HG03571 (cell line): Measurements from ENCODE around the gene FAHD1.
"Not testable (repeated sequence)": the region's sequence is repeated elsewhere in the genome, so short reads cannot be mapped to it uniquely, and the experiment has no call there.

Experiments used
- ATAC-seq: cut with Tn5 transposase; IDR thresholded peaks from one replicate; pipeline ENCODE4 v1.9.1; 2021; ENCODE audit not compliant: unreplicated experiment

The FAHD1 gene

GRCh38 chr16:1834096-1834495, 7.1 kb downstream of the FAHD1 start:
- no peak for ATAC-seq

DNA sequence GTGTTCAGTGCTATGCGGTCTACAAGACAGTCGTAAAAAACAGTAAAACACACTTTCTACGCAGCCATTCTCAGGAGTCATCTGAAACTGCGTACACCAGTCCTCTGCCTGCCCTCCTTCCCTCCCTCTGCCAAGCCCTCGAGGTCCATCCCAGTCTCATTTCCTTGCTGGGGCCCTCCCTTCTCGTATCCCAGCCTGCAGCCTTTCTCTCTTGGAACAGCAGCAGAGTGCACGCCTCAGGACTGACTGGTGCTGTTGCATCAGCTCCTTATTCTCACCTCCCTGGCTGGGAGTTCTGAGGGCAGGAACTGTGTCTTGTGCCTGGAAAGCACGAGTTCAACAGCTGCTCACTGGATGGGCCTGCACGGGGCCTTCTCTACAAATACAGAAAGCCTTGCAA, 12.5 kb downstream of the FAHD1 start:
- ATAC-seq, result no peak

- ATAC-seq, result no peak
Measured at GRCh38 chr16:1845985-1846384, 19.0 kb downstream of the FAHD1 start.

GRCh38 chr16:1846416-1846815, 19.4 kb downstream of the FAHD1 start:
- no peak for ATAC-seq

GRCh38 chr16:1850981-1851380, 24.0 kb downstream of the FAHD1 start:
- no peak for ATAC-seq

DNA sequence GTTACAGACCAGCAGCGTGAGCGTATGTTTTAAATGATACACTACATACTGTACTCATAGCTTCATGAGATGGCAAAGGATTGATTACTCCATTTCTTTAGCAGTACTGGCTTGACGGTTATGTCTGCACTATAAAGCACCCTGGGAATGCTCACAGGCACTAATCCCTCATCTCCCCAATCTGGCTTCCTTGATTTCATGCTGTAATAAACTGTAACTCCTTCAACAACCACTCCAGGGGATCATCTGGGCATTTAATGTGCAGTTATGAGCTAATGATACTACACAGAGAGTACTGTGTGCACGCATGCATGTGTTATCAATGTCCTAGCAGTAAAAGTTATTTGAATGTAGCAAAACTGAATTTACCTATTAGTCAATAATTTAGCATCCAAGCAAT, 24.8 kb downstream of the FAHD1 start:
- no peak for ATAC-seq

- no peak for ATAC-seq
Measured at GRCh38 chr16:1857433-1858097, 30.6 kb downstream of the FAHD1 start.

DNA sequence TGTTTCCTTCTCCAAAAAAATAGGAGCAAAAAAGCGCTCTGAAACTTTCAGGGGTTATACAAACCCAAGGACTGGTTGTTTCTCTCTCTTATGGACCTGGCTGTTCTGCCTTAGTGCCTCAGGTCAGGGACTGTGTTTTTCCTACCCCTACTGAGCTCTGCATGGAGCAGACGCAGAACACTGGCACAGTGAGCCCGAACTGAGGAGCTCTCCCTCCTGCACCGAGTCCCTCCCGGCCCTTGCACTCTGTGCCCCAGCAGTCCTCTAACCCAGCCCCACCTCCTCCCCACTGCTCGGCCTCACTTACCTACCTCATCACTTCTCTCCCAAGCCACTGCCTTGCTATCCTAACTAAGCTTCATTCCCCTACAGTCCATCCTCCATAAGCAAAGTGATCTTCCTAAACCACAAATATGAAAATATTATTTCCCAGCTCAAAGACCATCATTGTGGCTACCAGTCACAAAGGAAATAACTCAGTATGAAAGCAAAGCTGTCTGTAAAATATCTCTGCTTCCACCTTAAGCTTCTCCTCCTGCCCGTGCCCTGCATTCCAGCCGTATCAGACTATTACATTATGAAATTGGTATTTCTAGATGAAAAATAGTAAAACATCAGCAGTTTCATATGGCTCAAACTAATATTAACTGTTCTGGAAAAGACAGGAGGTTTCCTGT, 31.3 kb downstream of the FAHD1 start:
- ATAC-seq, result no peak

GRCh38 chr16:1859650-1860049, 32.6 kb downstream of the FAHD1 start:
- ATAC-seq, result no peak

GRCh38 chr16:1861730-1862129, 34.7 kb downstream of the FAHD1 start:
- ATAC-seq, result no peak

DNA sequence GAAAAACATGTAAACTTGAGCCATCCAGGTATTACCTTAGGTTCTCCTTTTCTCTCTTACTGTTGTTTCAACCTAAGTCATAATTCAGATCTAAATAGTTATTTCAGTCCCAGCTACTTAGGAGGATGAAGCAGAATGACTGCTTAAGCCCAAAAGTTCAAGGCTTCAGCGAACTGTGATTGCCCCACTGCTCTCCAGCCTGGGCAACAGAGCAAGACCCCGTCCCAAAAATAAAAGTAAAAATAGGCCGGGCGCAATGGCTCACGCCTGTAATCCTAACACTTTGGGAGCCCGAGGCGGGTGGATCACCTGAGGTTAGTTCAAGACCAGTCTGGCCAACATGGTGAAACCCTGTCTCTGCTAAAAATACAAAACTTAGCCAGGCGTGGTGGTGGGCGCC, 35.4 kb downstream of the FAHD1 start:
- no peak for ATAC-seq

DNA sequence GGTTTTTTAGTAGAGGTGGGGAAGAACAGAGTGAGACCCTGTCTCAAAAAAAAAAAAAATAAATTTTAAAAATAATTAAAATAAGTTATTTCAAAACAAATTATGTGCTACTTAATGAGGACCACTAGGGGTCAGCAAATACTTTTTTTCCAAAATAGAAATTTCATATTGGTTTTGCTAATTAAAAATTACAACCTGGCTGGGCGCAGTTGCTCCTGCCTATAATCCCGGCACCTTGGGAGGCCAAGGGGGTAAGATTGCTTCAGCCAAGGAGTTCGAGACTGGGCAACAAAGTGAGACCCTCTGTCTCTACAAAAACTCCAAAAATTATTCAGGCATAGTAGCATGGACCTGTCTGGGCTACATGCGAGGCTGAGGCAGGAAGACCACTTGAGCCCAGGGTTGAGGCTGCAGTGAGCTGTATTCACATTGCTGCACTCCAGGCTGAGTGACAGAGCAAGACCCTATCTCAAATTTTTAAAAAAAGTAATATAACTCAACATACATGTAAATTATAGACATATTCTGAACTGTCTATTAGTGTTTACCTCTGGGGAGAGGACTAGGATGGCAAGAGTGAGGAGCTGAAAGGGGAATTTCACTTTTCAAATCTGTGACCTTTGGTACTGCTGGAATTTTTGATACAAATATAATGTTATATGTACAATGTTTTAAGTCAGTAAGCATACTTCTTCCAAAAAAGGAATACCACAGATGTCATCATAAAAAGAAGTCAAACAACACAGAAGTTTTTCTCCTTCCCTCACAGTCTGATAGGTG, 36.9 kb downstream of the FAHD1 start:
- no peak for ATAC-seq

DNA sequence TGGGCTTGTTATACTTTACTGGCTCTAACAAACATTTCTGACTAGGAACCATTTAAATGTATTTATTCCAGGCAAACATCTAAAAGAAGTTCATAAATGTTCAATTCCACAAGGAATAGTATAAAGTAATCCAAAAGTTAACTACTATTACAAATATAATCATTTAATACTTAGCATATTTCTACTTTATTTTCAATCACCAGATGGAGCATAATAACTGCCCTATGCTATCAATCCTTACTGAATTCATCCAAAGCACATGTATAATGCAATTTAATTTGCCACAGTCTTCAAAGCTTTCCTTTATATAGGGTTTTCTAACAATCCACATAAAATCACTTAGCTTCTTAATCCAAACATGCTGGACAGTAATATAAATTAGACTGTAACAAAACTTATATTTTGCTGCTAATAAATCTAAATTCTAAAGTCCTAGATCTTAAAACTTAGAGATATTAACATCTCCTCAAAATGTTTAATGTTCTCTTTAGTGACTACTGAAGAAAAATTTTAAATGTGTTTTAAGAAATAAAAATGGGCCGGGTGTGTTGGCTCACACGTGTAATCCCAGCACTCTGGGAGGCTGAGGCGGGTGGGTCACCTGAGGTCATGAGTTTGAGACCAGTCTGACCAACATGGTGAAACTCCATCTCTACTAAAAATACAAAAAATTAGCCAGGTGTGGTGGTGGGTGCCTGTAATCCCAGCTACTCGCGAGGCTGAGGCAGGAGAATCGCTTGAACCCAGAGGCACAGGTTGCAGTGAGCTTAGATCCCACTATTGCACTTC, 39.1 kb downstream of the FAHD1 start:
- ATAC-seq, result no peak

GRCh38 chr16:1870365-1871082, 43.5 kb downstream of the FAHD1 start:
- ATAC-seq, result no peak

DNA sequence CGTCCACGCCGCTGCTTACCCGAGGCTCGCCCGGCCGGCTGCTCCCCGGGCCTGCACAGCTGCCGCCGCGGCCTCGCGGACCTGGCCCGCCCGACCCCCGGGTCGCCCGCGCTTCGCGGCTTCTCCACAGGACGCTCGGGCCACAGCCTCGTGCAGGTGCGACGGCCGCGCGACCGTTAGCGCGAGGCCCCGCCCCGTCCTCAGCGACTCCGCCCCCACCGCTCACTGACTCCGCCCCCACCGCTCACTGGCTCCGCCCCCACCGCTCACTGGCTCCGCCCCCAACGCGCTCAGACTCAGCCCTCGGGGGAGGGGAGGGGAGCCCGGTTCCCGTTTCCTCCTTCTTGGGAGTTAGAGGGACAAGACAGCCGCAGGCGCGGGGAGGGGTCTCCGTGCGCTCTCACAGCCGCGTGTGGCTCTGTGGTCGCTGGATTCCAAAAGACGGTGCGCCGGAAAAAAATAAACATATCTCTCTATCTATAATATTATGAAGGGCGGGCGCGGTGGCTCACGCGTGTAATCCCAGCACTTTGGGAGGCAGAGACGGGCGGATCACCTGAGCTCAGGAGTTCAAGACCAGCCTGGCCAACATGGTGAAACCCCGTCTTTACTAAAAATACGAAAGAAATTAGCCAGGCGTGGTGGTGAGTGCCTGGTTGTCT, 45.1 kb downstream of the FAHD1 start, which contains the start of gene MEIOB:
TSS of gene MEIOB (minus strand) at position 191 of the 662 bp plus-strand sequence. CDS start 3,989 bp downstream, outside the sequence.
- no peak for ATAC-seq

GRCh38 chr16:1874854-1875253, 47.8 kb downstream of the FAHD1 start:
- no peak for ATAC-seq

- ATAC-seq, result not testable (repeated sequence)
Measured at GRCh38 chr16:1876066-1876465, 49.1 kb downstream of the FAHD1 start.

DNA sequence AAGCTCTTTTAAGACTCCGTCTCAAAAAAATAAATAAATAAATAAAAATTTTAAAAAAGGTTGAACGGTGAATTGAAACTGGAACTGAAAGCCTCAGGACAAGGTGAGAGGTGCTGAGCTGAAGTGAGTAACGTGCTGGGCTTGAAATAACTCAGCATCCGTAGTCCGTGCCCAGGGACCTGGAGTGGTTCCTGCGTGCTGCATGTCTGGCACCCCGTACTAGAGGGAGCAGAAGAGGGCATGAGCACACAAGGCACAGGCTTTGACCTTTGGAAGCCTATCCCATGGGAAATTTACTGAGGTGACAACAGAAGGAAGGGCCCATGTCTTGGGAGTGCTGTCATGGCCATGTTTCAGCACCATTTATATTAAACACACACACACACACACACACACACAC, 49.5 kb downstream of the FAHD1 start:
- ATAC-seq, result no peak

GRCh38 chr16:1877089-1877488, 50.1 kb downstream of the FAHD1 start:
- no peak for ATAC-seq

- ATAC-seq, result no peak
Measured at GRCh38 chr16:1877804-1878203, 50.8 kb downstream of the FAHD1 start.
